Pancreas (tissue), 10 donors: ENCODE data around the gene LRP10. TPM values are rescaled to one million over a fixed set of nuclear protein-coding genes. Genes with fewer than 3 reads are reported as not detected.

Experiments used
- ATAC-seq, 4 donors: fragments of 200-7000 bp; cut with Tn5 transposase; one replicate each; pipeline versions ENCODE4 v1.8.0 to v1.9.1; 2020; ENCODE audit warnings: mild to moderate bottlenecking in 4 of 4, moderate library complexity in 4 of 4
- DNase-seq, 6 donors: peaks; one replicate each; pipeline ENCODE4 v3.0.0-alpha.2; 2020
- FAIRE-seq: peaks from 2 replicates; lab custom pipeline; 2012; peaks lifted over from hg19 to GRCh38; lab: Jason Lieb, UNC
- H3K27ac ChIP-seq, 4 donors: fragments of 200-600 bp; sonication (generic); 1 replicate in 3 of 4; 2 replicates in 1 of 4; pipeline versions ENCODE4 v1.5.0 to v1.8.0; 2020
- H3K27me3 ChIP-seq, 4 donors: fragments of 200-600 bp; one replicate each; pipeline ENCODE4 v1.8.0; 2021
- H3K36me3 ChIP-seq, 3 donors: fragments of 200-600 bp; sonication (generic) in 1 of 3; one replicate each; pipeline versions ENCODE4 v1.5.0 to v1.8.0; 2020 to 2021
- H3K4me1 ChIP-seq, 3 donors: fragments of 200-600 bp; one replicate each; pipeline ENCODE4 v1.8.0; 2021
- H3K4me3 ChIP-seq, 4 donors: fragments of 200-600 bp; sonication (generic) in 2 of 4; one replicate each; pipeline versions ENCODE4 v1.5.0 to v1.8.0; 2020 to 2021
- H3K9me3 ChIP-seq, 4 donors: fragments of 200-600 bp; one replicate each; pipeline ENCODE4 v1.8.0; 2021
- WGBS, 2 donors: extraction: QIAGEN DNeasy Blood & Tissue Kit; methylation state at CpG; one replicate each; pipeline ENCODE4 v1.1.7; 2013; 5-methylcytosine and 5-hydroxymethylcytosine counted together
- intact Hi-C, 3 donors: fragments of 100-400 bp; cut with DNase I; formaldehyde crosslinking; loops; one replicate each; pipeline versions ENCODE4 v1.11.1 to v1.14.2; 2022
- polyA plus RNA-seq, 2 donors: library from polyadenylated mRNA; stranded (reverse); fragments of 200-250 nt; gene quantifications; one replicate each; pipeline ENCODE4 v1.2.3, GENCODE V29; 2013
- total RNA-seq, 6 donors: library from RNA; stranded (reverse); fragmentation: NEBNext Ultra II Directional in 4 of 6; extraction: Animal tissue kit (Norgen Biotek cat#: 25700) in 4 of 6; gene quantifications; one replicate each; pipeline versions ENCODE4 v1.2.1 to v1.2.4, GENCODE V29; 2021 to 2023
- TF ChIP-seq, protein P1 (sequence below), 4 donors: fragments of 200-600 bp; sonication (generic) in 3 of 4; IDR thresholded peaks; one replicate each; pipeline versions ENCODE4 v1.5.0 to v1.8.0; 2021; ENCODE audit warnings: antibody characterized with exemption in 4 of 4
- donor health status: healthy with polysubstance abuse.
- donor health status: DM: no; HTN: no; CAD: no; lungs with moderate emphysema.
- donor health status: DM: no; HTN: no; CAD: no.
- donor health status: control.
- donor health status: control.
- donor health status: Bipolar disorder and iron deficiency.
- donor health status: DM: yes; HTN: yes; CAD: no.
- donor health status: DM: no; HTN: no; CAD: no.
- donor health status: DM: no; HTN: no; CAD: no.
- donor health status: DM: yes; HTN: yes; CAD: no.

LRP10 gene
- total and polyA plus RNA-seq, 8 donors: 14.7 to 86.2 (median 50.2) TPM

DNA sequence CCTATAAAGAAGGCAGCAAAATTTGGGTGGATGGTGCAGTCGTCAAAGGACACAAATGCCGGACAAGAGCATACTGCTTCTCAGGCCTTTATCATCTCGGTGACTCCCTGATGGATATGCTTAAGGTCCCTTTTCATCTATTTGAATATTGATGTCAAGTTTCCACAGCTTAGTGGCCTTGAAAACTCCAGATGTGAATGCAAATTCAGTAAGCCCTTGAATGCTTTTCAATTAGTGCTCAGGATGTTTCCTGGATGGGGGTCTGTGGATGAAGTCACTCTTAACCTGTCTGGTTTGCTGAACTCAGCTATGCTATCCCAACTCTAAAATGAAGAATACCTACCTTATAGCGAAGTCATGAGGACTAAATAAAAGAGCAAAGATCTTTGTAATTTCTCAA, 22.2 kb downstream of the LRP10 start:
- ATAC-seq (no peak), FAIRE-seq (no peak), DNase-seq (no peak)
- Histone ChIP-seq H3K27me3 (no peaks in the 10 kb centered on the region), H3K36me3 (no peaks in the 10 kb centered on the region), H3K9me3 (no peaks in the 10 kb centered on the region), H3K4me3 (no peak overlapping the region), H3K4me1 (no peaks in the 10 kb centered on the region), H3K27ac (no peak overlapping the region)
- TF ChIP-seq, protein P1, sequence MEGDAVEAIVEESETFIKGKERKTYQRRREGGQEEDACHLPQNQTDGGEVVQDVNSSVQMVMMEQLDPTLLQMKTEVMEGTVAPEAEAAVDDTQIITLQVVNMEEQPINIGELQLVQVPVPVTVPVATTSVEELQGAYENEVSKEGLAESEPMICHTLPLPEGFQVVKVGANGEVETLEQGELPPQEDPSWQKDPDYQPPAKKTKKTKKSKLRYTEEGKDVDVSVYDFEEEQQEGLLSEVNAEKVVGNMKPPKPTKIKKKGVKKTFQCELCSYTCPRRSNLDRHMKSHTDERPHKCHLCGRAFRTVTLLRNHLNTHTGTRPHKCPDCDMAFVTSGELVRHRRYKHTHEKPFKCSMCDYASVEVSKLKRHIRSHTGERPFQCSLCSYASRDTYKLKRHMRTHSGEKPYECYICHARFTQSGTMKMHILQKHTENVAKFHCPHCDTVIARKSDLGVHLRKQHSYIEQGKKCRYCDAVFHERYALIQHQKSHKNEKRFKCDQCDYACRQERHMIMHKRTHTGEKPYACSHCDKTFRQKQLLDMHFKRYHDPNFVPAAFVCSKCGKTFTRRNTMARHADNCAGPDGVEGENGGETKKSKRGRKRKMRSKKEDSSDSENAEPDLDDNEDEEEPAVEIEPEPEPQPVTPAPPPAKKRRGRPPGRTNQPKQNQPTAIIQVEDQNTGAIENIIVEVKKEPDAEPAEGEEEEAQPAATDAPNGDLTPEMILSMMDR (IDR thresholded peaks at IDR 0.05): no peak
- 83 to 92% methylated on average over 4 of the region's 4 CpGs for WGBS, 2 donors
- intact Hi-C loops: no loop called here

DNA sequence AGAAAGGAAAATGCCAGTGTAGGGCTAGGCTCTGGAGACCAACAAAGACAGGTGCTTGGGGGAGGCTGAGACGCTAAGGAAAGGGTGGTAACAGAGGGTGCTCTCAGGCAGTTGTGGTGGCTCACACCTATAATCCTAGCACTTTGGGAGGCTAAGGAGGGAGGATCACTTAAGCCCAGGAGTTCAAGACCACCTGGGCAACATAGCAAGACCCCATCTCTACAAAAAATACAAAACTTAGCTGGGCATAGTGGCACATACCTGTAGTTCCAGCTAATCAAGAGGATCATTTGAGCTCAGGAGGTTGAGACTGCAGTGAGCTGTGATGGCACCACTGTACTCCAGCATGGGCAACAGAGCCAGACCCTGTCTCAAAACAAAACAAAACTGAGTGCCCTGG, 23.9 kb downstream of the LRP10 start:
- Histone ChIP-seq H3K36me3 (no peaks in the 10 kb centered on the region), H3K9me3 (no peaks in the 10 kb centered on the region), H3K4me1 (no peaks in the 10 kb centered on the region), H3K27ac (no peak overlapping the region), H3K27me3 (no peaks in the 10 kb centered on the region), H3K4me3 (no peak overlapping the region)
- no peak for DNase-seq
- no peak for ATAC-seq
- WGBS, 2 donors: 88 to 100% methylated on average over 1 of the region's 1 CpG
- intact Hi-C loops: no loop called here
- TF ChIP-seq, protein P1 (IDR thresholded peaks at IDR 0.05): no peak
- no peak for FAIRE-seq

DNA sequence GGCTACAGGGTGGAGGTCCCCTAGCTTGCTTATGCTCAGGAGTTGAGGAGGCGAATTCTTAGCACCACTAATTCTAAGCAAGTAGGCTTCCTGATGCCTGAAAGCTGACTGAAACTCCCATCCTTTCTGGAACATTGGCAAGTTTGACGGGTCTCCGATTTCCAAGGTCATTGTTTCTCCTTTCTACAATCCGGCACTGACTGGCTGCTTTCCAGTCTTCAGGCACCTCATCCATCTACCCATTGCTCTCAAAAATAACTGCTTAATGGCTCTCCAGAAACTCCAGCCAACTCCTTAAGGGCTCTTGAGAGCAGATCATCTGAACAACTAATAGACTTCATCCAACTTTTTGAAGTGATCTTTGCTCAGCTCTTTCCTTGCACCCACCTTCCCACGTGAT, 24.8 kb downstream of the LRP10 start:
- intact Hi-C loops: no loop called here

DNA sequence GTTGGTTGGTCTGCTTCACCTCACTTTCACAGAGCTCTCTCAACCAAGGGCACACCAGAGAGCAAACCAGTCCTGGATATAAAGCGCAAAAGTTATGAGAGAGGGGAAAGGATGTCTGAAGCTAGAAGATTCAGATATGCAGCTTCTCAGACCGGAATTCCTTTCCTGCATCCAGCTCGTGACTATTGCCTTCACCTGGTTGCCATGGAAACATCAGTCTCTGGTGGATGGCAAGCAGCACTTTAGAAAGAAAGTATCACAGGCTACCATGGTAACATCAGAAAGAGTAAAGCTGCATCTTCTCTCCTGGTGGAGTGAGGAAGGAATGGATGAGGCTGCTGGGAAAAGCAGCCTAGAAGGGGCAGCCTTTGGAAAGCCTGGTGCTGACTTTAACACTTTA, 25.2 kb downstream of the LRP10 start:
- FAIRE-seq: no peak
- H3K9me3 ChIP-seq: no peaks in the 10 kb centered on the region
- 51 to 73% methylated on average over 3 of the region's 3 CpGs for WGBS, 2 donors

More for the DNA sequence above, 24.8 kb downstream of the LRP10 start:
- H3K4me1 ChIP-seq: no peaks in the 10 kb centered on the region
- no peak for DNase-seq
- no peak for ATAC-seq
- no peak overlapping the region for H3K27ac ChIP-seq
- H3K4me3 ChIP-seq: no peak overlapping the region
- peaks cover 0 to 9% (median 7%) of the 10 kb centered on the region in 3 donors for H3K36me3 ChIP-seq
- TF ChIP-seq, protein P1 (IDR thresholded peaks at IDR 0.05): no peak
- no peaks in the 10 kb centered on the region for H3K27me3 ChIP-seq
- H3K9me3 ChIP-seq: no peaks in the 10 kb centered on the region
- WGBS, 2 donors: 37 to 38% methylated on average over 5 of the region's 5 CpGs
- no peak for FAIRE-seq

DNA sequence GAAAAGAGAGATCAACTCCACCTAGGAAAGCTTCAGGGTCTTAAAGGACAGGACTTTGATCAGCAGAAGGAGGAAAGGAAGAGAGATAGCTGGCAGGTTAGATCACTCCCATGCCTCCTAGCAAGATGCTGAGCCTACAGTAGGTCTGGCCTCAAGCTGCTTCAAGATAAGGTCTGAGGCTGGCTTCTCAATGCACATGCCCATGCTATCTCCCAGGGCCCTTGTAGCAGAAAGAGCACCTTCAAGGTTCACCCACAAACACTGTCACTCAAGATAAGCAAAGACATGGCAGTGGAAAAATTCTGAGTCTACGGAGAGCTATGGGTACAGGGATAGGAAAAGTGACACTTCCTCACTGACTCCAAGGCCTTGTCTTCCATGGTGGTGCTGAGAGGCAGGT, 25.8 kb downstream of the LRP10 start:
- intact Hi-C loops: no loop called here
- TF ChIP-seq, protein P1 (IDR thresholded peaks at IDR 0.05): no peak
- Histone ChIP-seq H3K27me3 (no peaks in the 10 kb centered on the region), H3K9me3 (no peaks in the 10 kb centered on the region), H3K4me3 (no peak overlapping the region), H3K27ac (no peak overlapping the region), H3K4me1 (no peaks in the 10 kb centered on the region), H3K36me3 (peaks cover 0 to 19% (median 14%) of the 10 kb centered on the region in 3 donors)
- 56 to 61% methylated on average over 1 of the region's 1 CpG for WGBS, 2 donors
- DNase-seq (no peak), FAIRE-seq (no peak), ATAC-seq (no peak)

More for the DNA sequence above, 25.2 kb downstream of the LRP10 start:
- Histone ChIP-seq H3K4me1 (no peaks in the 10 kb centered on the region), H3K27ac (no peak overlapping the region), H3K27me3 (no peaks in the 10 kb centered on the region), H3K4me3 (no peak overlapping the region), H3K36me3 (peaks cover 0 to 13% (median 11%) of the 10 kb centered on the region in 3 donors)
- no peak for DNase-seq
- no peak for ATAC-seq
- intact Hi-C loops: no loop called here
- TF ChIP-seq, protein P1 (IDR thresholded peaks at IDR 0.05): no peak
